H54 (cell line): Measurements from ENCODE around the gene ARL5A.
A peak's percentile ranks its signal among the peaks of the same experiment; 100 is the strongest.

ENCODE experiments used
- DNase-seq: peaks from one replicate; pipeline ENCODE4 v3.0.0; 2011; ENCODE audit warnings: low spot score, mixed read lengths; ENCODE audit not compliant: insufficient read length
- FAIRE-seq: peaks from 3 replicates; lab custom pipeline; 2011; peaks lifted over from hg19 to GRCh38; lab: Jason Lieb, UNC
- POLR2A ChIP-seq: IDR thresholded peaks from 2 replicates; pipeline ENCODE4 v1.6.1; 2011; ENCODE audit warnings: low read depth, mild to moderate bottlenecking, low read length

Gene ARL5A

DNA sequence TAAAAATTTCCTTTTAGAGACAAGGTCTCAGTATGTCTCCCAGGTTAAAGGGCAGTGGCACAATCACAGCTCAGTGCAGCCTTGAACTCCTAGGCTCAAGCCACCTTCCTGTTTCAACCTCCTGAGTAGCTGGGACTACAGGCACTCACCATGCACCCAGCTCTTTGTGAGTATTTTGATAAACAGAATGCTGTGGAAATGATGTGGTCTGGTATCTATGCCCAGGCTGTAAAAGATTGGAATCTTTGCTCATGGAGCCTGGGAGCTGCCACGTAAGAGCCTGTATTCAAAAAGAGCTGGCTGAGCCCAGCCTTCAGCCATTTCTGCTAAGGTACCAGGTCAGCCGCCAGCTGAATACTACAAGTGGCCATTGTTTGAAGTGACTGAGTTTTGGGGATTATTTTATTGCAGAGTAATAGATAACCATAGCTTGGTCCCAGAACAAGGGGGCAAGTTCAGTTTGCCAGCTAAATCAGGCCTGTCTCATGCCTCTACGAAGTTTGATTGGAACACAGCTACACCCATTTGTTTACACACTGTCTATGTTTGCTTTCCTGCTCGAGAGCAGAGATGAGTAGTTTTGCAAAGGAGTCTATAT is 21.3 kb upstream of the ARL5A start:
- no peak for FAIRE-seq
- no peak for TF ChIP-seq POLR2A
- DNase-seq: no peak

DNA sequence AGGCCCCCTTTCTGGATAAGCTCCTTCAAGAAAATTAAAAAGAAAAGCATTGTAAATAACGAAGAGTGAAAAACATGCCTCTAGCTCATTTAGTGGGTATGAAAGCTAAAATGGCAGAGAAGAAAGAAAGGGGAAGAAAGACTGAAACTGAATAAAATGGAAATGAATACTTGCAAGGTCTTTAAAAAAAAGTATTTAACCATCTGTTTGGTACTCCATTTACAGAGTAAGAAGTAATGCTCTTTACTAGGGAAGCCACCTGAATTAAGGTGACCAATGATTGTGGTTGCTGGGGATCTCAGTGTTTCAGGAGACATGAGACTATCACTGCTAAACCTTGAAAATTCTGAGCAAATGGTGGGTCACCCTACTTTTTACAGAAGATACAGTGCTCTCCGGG is 17.7 kb upstream of the ARL5A start:
- FAIRE-seq (no peak), DNase-seq (no peak)
- TF ChIP-seq POLR2A: no peak

DNA sequence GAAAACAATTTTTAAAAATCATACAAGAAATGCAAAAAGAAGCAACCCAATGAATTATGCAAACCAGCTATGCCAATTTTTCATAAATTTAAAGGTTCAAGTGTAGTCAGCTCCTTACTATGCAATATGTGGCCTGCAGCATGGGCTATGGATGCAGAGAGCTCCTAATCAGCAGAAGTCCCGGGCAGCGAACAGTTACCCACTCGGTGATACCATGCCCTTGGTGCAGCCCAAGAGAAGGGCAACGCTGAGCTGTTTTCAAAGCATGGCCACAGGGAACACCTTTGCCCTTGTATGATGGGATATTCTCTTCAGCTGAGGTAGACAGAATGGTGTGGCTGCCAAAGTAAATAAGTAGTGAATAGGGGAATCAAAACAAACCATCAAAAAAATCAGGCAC is 17.3 kb upstream of the ARL5A start:
- no peak for DNase-seq
- TF ChIP-seq POLR2A: no peak
- no peak for FAIRE-seq

DNA sequence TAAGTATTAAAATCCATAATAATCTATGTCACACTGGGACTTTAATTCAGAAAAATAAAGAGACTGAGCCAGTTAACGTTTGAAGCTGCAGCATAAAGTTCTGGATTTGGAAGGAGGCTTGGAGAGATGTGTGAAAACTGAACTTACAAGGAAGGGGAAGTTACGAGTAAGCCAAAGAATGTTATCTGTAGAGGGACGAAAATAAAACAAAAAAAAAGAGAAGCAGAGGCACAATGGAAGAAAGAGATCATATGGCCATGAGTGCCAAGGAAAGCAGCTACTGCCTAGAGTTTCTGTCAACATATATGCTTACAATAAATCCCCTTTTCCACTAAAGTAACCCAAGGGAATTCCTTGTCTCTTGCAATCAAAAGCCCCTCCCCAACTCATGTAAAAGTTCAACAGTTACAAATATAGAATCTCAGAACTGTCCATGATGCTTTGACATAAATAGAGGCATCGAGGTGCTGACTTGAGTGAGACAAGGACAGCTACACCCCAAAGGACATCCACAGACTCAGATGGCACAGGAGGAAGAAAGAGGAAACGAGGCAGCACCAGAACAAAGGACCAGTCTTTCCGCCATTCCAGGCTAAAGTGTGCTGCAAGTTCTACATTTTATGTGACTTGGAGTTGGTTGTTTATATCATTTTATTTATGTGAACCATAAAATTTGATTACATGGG is 16.1 kb upstream of the ARL5A start:
- no peak for DNase-seq
- no peak for FAIRE-seq
- TF ChIP-seq POLR2A: no peak

DNA sequence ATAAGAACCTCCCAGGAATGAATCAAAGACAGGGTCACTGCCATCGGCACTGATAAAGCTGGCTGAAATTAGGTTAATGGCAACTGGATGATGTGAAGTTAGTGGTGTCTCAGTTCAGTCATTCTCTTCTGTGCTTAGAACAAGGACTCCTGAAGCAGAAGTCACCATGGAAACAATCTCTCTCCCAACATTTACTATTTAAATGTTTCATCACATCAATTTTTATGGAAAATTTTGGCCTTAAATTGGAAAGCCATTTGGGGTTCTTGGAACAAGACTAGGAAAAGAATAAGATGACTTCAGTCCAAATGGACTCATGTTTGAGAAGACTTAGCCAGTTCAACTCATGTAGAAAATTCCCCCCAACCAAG is 15.5 kb upstream of the ARL5A start:
- TF ChIP-seq POLR2A: no peak

DNA sequence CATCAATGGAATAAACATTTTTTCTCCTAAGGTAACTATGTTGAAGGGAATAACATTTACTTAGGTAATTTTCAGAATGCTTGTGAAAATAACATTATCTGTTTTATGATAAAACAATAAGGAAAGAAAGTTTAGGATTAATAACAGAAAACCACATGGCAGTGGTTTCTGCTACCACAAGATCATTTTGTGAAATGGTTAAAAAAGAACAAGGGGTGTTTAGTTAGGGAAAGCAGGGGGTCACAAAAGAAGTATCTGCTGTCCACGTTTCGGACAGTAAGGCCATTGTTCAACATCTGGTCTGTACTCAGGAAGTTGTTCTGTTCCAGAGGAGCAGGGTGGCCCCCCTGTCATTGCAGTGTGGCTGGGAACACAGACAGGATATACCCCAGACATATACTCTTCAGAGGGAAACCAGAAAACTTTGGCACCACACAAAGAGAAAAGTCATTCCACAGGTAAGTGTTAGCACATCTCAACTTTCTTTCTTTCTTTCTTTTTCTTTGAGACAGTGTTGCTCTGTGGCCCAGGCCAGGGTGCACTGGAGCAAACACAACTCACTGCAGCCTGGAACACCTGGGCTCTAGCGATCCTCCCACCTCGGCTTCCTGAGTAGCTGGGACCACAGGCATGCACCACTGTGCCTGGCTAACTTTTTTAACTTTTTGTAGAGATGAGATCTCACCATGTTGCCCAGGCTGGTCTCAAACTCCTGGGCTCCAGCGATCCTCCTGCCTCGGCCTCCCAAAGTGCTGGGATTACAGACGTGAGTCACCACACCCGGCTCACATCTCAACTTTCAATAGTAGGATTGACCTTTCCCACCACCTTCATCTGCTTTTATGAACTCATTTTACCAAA is 14.8 kb upstream of the ARL5A start:
- TF ChIP-seq POLR2A: no peak
- DNase-seq (no peak), FAIRE-seq (no peak)

More for the DNA sequence above, 15.5 kb upstream of the ARL5A start:
- FAIRE-seq (no peak), DNase-seq (no peak)

DNA sequence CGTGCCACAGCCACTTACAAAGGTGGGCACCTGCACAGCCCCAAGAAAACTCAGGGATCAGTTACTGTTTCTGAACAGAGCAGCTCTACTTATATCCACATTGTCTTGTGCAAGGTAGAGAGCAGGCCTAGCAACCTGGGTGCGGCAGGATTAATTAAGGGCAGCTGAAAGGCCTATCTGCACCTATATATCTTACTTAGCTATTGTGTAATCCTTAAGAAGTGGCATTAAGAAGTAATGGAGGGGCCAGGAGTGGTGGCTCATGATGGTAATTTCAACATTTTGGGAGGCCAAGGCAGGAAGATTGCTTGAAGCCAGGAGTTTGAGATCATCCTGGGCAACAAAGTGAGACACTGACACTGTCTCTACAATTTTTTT is 12.8 kb upstream of the ARL5A start:
- DNase-seq (no peak), FAIRE-seq (no peak)
- TF ChIP-seq POLR2A: no peak

DNA sequence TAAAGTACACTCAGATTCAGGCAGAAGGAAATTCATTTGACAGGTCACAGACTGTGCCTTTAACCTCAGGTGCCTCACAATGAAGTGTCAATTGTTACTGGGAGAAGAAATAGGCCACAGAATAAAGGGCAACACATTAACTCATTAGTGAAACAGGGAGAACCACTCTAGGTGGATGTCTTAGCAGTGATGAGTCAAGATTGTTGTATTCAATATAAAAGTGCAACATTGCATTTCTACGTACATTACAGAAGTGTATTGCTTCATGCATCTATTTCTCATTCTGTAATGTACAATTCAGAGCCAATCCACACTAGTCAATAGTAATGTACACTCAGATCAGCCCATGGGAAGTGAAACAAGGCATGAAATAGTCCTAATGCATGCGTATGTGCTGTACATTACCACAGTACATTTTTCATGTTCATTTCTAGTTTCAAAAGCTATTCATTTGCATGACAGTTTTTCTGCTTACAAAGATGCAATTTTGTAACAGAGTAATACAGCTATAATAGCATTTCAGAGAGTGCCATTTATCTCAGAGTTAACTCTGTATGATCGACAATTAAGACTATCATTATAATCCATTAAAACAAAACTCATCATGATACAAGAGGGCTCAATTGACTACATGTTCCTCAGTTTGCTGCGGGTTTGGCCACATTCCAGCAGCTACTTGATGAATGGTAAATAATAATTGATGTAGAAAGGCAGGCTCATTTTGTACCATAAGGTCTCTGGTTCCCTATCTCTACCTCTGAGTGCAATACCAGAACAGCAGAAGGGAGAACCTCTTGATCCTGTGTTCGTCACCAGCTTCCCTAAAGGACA is 12.2 kb upstream of the ARL5A start:
- DNase-seq (no peak), FAIRE-seq (no peak)
- no peak for TF ChIP-seq POLR2A

DNA sequence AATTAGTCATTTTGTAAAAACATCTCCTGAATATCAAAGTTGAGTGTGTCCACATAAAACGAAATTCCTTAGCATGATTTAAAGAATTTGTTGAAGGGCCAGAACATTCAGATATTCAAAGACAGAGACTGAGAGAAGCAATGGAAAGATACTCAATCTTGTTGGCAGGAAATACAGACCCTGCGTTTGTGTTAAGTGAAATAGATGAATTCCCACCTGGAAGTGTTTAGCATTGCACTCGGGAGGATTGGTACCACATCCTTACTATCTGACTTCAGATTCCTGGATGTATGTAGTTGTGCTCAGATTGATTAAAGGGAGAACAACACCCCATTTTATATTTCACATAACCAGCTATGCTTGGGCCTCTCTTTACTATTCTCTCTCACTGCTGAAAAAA is 9.7 kb upstream of the ARL5A start:
- DNase-seq (no peak), FAIRE-seq (no peak)
- no peak for TF ChIP-seq POLR2A

DNA sequence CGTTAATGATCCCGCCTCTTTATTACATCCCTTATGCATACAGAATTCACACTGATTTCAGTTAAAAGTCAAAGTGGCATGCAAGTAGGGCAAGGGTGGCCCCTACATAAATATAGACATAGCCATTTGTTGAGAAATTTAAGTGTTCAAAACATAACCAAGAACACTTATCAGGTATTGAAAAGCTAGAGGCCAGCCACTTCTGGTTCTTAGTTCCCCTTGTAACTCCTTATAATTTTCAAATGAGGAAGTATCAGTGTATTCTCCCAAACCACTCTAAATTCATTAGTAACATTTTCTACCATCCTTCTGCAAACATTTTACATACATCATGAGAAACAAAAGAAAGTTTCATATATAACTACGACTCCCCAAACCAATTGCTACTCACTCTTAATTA is 5.8 kb upstream of the ARL5A start:
- DNase-seq (no peak), FAIRE-seq (no peak)
- TF ChIP-seq POLR2A: no peak

DNA sequence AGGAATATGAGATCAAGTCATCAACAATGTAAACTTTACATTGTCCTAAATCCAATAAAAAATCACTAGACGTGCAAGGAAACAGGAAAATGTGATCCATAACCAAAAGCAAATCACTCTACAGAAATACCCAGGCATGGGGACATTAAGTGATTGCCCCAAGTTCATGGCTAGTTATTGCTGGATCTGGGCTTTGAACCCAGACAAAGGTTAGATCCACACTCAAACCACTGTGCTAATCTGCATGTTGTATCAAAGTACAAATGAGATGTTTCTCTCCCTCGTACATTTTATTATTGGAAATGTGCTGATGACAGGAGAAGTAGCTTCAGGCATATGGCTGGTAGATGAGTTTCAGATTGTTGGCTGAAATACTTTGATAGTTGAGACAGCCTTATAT is 2.7 kb upstream of the ARL5A start:
- no peak for FAIRE-seq
- DNase-seq: no peak
- no peak for TF ChIP-seq POLR2A

DNA sequence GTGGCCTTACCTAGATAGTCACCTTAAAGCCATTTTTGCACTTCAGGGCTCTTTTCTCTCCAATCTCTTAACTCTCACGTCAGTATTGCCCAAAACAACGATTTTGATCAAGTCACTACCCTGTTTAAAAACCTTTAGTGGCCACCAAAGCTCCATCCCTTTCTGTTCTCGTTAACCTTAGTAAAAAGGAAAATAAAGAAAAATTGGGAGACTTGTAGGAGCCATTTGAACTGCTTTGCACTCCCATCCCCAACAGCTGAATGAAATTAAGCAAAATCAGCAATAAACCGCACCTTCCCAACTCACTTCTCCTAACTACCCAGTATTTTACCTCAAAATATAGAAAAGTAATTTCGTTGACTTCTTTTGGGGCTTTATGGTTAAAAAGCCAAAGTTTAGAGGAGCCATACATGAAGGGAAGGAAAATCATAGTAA is 686 bp upstream of the ARL5A start:
- no peak for DNase-seq
- no peak for FAIRE-seq
- TF ChIP-seq POLR2A: no peak

DNA sequence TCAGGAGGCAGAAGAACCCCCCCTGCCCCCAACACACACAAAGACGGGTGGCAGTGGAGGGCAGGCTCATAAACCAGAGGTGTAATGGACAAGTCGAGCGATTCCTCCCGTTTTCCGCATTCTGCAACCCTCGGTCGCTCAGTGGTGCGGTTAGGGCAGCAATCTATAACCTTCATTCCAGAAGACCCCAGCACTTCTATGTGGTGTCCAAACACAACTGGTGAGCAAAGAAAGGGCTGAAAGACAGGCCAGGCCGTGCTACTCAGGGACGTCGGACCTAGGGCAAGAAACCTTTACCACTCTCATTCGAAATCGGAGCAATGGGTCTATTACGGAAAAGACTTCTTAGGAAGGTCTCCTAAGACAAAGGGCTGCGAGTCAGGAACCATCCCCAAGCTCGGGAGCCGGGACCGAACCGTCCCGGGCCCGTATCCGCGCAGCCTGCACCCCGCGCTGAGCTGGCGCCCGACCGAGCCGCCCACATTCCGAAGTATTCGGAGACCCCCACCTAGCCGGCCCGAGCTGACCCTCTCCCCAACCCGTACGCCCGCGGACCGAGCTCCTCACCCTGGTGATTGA is 568 bp downstream of the ARL5A start:
- no peak for DNase-seq
- no peak for FAIRE-seq
- TF ChIP-seq POLR2A: no peak

DNA sequence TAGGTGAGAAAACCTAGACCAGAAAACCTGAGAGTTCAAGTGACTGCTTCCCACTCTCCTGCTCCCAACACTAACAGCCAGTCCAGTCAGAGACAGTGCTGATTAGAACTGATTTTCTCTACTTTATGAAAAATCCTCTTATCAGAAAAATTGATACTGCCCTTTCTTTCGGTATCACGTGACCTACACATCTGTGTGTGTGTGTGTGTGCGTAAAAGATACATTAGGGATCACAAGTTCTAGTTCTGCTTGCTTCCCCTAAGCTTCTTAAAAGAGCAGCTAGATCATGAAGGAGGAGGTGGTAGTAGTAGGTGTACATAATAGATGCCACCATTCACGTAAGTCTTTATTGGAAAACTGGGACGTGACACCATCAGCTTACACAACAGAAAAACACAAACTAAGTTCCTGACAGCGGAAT is 1.5 kb downstream of the ARL5A start:
- no peak for TF ChIP-seq POLR2A
- FAIRE-seq (peak; percentile 38), DNase-seq (no peak)
